ENCODE results near the gene NRL. TPM values are rescaled to one million over a fixed set of nuclear protein-coding genes. Genes with fewer than 3 reads are reported as not detected.

The NRL gene
- total and polyA plus RNA-seq, 10 of the 15 experiments (the other 5 are each of a cell fraction or from before 2014, with no cell fraction given): 0.11 to 4.4 (median 2.2) TPM

DNA sequence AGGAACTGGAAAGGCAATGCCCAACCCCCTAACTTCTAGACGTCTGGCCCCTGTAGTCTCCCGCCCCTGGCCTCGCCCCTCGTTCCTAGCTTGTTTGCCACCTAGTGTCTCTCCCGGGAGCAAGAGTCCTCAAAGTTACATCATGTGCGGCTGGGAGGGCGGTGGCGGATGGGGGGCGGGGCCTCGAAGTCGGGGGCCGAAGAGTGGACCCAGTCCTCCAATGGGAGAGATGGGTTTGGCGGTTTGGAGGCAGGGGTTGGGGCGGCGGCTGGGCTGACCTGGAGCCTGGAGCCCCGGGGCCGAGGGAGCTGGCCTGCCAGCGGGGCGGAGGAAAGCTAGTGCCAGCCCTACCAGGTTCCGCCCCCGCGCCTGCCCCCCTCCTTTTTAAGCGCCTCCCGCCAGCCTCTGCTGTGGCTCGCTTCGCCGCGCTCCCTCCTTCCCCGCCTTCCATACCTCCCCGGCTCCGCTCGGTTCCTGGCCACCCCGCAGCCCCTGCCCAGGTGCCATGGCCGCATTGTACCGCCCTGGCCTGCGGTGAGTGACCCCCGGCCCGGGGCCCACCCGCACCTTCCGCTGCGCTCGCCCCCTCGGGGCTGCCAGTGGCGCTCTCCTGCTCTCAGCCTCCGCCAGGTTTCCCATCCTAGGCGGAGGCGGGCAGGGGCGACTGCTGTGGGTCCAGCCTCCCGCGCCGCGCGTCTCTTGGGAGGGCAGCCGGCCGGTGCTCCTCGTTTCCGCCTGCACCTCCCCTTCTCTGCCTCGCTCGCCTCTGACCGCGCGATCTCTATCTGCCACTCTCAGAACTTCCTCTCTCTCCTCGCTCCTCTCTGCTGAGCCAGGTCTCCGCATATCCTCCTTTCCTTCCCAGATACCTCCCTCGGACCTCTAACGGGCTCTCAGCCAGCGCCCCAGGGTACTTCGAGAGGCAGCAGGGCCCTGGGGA, 20.6 kb downstream of the NRL start, which contains the start of gene PCK2 (continued):
- no peak for TF ChIP-seq NR2C2 (IDR thresholded peaks at IDR 0.05; ENCODE audit: borderline replicate concordance, control insufficient read depth, insufficient read length, low read depth)
- no peak for TF ChIP-seq ZNF274 (IDR thresholded peaks at IDR 0.05; ENCODE audit: insufficient read depth, insufficient read length)
- no peak for TF ChIP-seq CEBPB (IDR thresholded peaks at IDR 0.05; ENCODE audit: borderline replicate concordance in 1 of 2, low read depth in 2 of 2, low read length in 2 of 2)
- no peak for TF ChIP-seq SREBF1 (IDR thresholded peaks at IDR 0.05; ENCODE audit: low read length)
- no peak for TF ChIP-seq SIX5 (IDR thresholded peaks at IDR 0.05; ENCODE audit: low read depth, low read length, severe bottlenecking)
- peak; percentile 30; the same call in 1 of the 2 replicates for TF ChIP-seq SMAD5 (IDR thresholded peaks at IDR 0.05; ENCODE audit: low read depth)
- TF ChIP-seq ZNF207 (IDR thresholded peaks at IDR 0.05; ENCODE audit: borderline replicate concordance): 0 out of 2 replicates have a peak, but pooled peaks have one; percentile 25
- no peak for TF ChIP-seq ESRRA (IDR thresholded peaks at IDR 0.05; ENCODE audit: low read length)
- peak in 1 of 2 experiments; percentile 29; a peak in 2 of 4 replicates for TF ChIP-seq IKZF2 (IDR thresholded peaks at IDR 0.05)
- no peak for TF ChIP-seq RAD21 (IDR thresholded peaks at IDR 0.05; ENCODE audit: insufficient read depth, low read depth, low read length)
- no peak for TF ChIP-seq ZNF217 (IDR thresholded peaks at IDR 0.05)
- no peak for TF ChIP-seq IRF4 (IDR thresholded peaks at IDR 0.05; ENCODE audit: low read depth, low read length)
- TF ChIP-seq CBX5 (IDR thresholded peaks at IDR 0.05; ENCODE audit: low read depth): no peak
- no peak for TF ChIP-seq FOS (IDR thresholded peaks at IDR 0.05; ENCODE audit: borderline replicate concordance, extremely low read depth, insufficient read length)
- no peak for TF ChIP-seq JUND (IDR thresholded peaks at IDR 0.05; ENCODE audit: low read depth, low read length)
- no peak for TF ChIP-seq TBL1XR1 (IDR thresholded peaks at IDR 0.05; ENCODE audit: low read depth, low read length)
- TF ChIP-seq GATAD2B (conservative IDR thresholded peaks at IDR 0.05; ENCODE audit: low read depth): peak; percentile 87

All from GM12878 (cell line).